Keratinocyte (primary cell): ENCODE data around the gene CENPH.

ENCODE experiments used
- EZH2 ChIP-seq: IDR thresholded peaks from one replicate; pipeline ENCODE4 v1.6.1; 2012; ENCODE audit warnings: inconsistent platforms, mild to moderate bottlenecking, low read length, moderate library complexity
- TF ChIP-seq, protein P1 (sequence below), 3 experiments: IDR thresholded peaks in 1 of 3; conservative IDR thresholded peaks in 1 of 3; optimal IDR thresholded peaks in 1 of 3; 2 replicates in 2 of 3; 3 replicates in 1 of 3; pipeline versions ENCODE3 to v1.5.1; 2011; ENCODE audit warnings: low read length in 3 of 3, mild to moderate bottlenecking in 3 of 3, moderate library complexity in 2 of 3, control low read depth in 1 of 3, inconsistent platforms in 1 of 3; ENCODE audit not compliant: insufficient read depth in 2 of 3; ENCODE audit errors: extremely low read depth in 1 of 3

DNA sequence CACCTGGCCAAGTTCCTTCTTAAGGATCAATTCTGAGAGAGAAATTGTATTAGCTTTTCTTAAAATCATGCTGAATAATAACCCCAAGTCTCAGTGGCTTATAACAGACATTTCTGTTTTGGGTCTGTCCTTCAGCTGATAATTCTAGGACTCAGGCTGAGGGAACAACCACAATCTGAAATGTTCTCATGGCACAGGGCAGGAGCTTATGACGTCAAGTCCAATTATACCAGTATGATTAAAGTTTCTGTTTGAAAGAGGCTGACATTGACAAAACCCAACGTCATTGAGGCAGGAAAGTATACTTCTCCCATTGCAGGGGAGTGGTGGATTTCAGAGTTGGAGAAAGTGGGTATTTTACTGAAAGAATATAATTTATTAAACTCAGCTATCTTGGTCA is 21.8 kb downstream of the CENPH start:
- TF ChIP-seq, protein P1, sequence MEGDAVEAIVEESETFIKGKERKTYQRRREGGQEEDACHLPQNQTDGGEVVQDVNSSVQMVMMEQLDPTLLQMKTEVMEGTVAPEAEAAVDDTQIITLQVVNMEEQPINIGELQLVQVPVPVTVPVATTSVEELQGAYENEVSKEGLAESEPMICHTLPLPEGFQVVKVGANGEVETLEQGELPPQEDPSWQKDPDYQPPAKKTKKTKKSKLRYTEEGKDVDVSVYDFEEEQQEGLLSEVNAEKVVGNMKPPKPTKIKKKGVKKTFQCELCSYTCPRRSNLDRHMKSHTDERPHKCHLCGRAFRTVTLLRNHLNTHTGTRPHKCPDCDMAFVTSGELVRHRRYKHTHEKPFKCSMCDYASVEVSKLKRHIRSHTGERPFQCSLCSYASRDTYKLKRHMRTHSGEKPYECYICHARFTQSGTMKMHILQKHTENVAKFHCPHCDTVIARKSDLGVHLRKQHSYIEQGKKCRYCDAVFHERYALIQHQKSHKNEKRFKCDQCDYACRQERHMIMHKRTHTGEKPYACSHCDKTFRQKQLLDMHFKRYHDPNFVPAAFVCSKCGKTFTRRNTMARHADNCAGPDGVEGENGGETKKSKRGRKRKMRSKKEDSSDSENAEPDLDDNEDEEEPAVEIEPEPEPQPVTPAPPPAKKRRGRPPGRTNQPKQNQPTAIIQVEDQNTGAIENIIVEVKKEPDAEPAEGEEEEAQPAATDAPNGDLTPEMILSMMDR (optimal IDR thresholded peaks at IDR 0.05 in 1 of 3, IDR thresholded peaks at IDR 0.05 in 1 of 3, conservative IDR thresholded peaks at IDR 0.05 in 1 of 3; ENCODE audit: extremely low read depth in 1 of 3, insufficient read depth in 2 of 3, low read length in 3 of 3) = no peak
- TF ChIP-seq EZH2 = no peak
